Measurements from ENCODE around the gene PRTFDC1.

The PRTFDC1 gene

GRCh38 chr10:24824536-24824935 lies 127.9 kb downstream of the PRTFDC1 start:
- Histone ChIP-seq H3K27ac (ENCODE audit: low read depth, low read length) (no peak overlapping the region), H3K9me3 (ENCODE audit: low read length) (no peaks in the 10 kb centered on the region), H3K4me3 (ENCODE audit: low read depth in 1 of 2, low read length in 2 of 2) (no peak overlapping the region), H3K4me1 (ENCODE audit: insufficient read depth, low read length) (no peaks in the 10 kb centered on the region), H3K9ac (ENCODE audit: low read length) (no peak overlapping the region), H3K27me3 (ENCODE audit: control insufficient read depth in 1 of 2, insufficient read depth in 2 of 2, low read length in 2 of 2) (no peaks in the 10 kb centered on the region), H3K36me3 (ENCODE audit: insufficient read depth, low read length) (no peaks in the 10 kb centered on the region)

- H3K27me3 ChIP-seq (ENCODE audit: control insufficient read depth in 1 of 2, insufficient read depth in 2 of 2, low read length in 2 of 2) = no peaks in the 10 kb centered on the region
- no peaks in the 10 kb centered on the region for H3K36me3 ChIP-seq (ENCODE audit: insufficient read depth, low read length)
- no peak overlapping the region for H3K27ac ChIP-seq (ENCODE audit: low read depth, low read length)
- H3K4me1 ChIP-seq (ENCODE audit: insufficient read depth, low read length) = no peaks in the 10 kb centered on the region
- H3K9ac ChIP-seq (ENCODE audit: low read length) = no peak overlapping the region
- no peak overlapping the region for H3K4me3 ChIP-seq (ENCODE audit: low read depth in 1 of 2, low read length in 2 of 2)
- no peaks in the 10 kb centered on the region for H3K9me3 ChIP-seq (ENCODE audit: low read length)
These were observed 128.3 kb downstream of the PRTFDC1 start for GRCh38 chr10:24824124-24824523.

GRCh38 chr10:24822590-24822989 lies 129.8 kb downstream of the PRTFDC1 start:
- H3K9ac ChIP-seq (ENCODE audit: low read length) = no peak overlapping the region
- no peaks in the 10 kb centered on the region for H3K9me3 ChIP-seq (ENCODE audit: low read length)
- H3K4me1 ChIP-seq (ENCODE audit: insufficient read depth, low read length) = no peaks in the 10 kb centered on the region
- H3K36me3 ChIP-seq (ENCODE audit: insufficient read depth, low read length) = no peaks in the 10 kb centered on the region
- H3K27me3 ChIP-seq (ENCODE audit: control insufficient read depth in 1 of 2, insufficient read depth in 2 of 2, low read length in 2 of 2) = no peaks in the 10 kb centered on the region
- H3K4me3 ChIP-seq (ENCODE audit: low read depth in 1 of 2, low read length in 2 of 2) = no peak overlapping the region
- H3K27ac ChIP-seq (ENCODE audit: low read depth, low read length) = no peak overlapping the region

- no peaks in the 10 kb centered on the region for H3K9me3 ChIP-seq (ENCODE audit: low read length)
- no peak overlapping the region for H3K9ac ChIP-seq (ENCODE audit: low read length)
- no peak overlapping the region for H3K27ac ChIP-seq (ENCODE audit: low read depth, low read length)
- no peaks in the 10 kb centered on the region for H3K4me1 ChIP-seq (ENCODE audit: insufficient read depth, low read length)
- no peaks in the 10 kb centered on the region for H3K27me3 ChIP-seq (ENCODE audit: control insufficient read depth in 1 of 2, insufficient read depth in 2 of 2, low read length in 2 of 2)
- no peaks in the 10 kb centered on the region for H3K36me3 ChIP-seq (ENCODE audit: insufficient read depth, low read length)
- no peak overlapping the region for H3K4me3 ChIP-seq (ENCODE audit: low read depth in 1 of 2, low read length in 2 of 2)
These were observed 130.4 kb downstream of the PRTFDC1 start for GRCh38 chr10:24821986-24822385.

- Histone ChIP-seq H3K4me1 (ENCODE audit: insufficient read depth, low read length) (no peaks in the 10 kb centered on the region), H3K4me3 (ENCODE audit: low read depth in 1 of 2, low read length in 2 of 2) (no peak overlapping the region), H3K36me3 (ENCODE audit: insufficient read depth, low read length) (no peaks in the 10 kb centered on the region), H3K9me3 (ENCODE audit: low read length) (no peaks in the 10 kb centered on the region), H3K27me3 (ENCODE audit: control insufficient read depth in 1 of 2, insufficient read depth in 2 of 2, low read length in 2 of 2) (no peaks in the 10 kb centered on the region), H3K9ac (ENCODE audit: low read length) (no peak overlapping the region), H3K27ac (ENCODE audit: low read depth, low read length) (no peak overlapping the region)
These were observed 135.5 kb downstream of the PRTFDC1 start for GRCh38 chr10:24816868-24817396.

- H3K27me3 ChIP-seq (ENCODE audit: control insufficient read depth in 1 of 2, insufficient read depth in 2 of 2, low read length in 2 of 2) = no peaks in the 10 kb centered on the region
- no peaks in the 10 kb centered on the region for H3K4me1 ChIP-seq (ENCODE audit: insufficient read depth, low read length)
- H3K27ac ChIP-seq (ENCODE audit: low read depth, low read length) = no peak overlapping the region
- no peak overlapping the region for H3K9ac ChIP-seq (ENCODE audit: low read length)
- no peaks in the 10 kb centered on the region for H3K9me3 ChIP-seq (ENCODE audit: low read length)
- H3K4me3 ChIP-seq (ENCODE audit: low read depth in 1 of 2, low read length in 2 of 2) = no peak overlapping the region
- H3K36me3 ChIP-seq (ENCODE audit: insufficient read depth, low read length) = no peaks in the 10 kb centered on the region
These were observed 137.7 kb downstream of the PRTFDC1 start for GRCh38 chr10:24814568-24815313.

GRCh38 chr10:24813856-24814255 lies 138.6 kb downstream of the PRTFDC1 start:
- Histone ChIP-seq H3K4me3 (ENCODE audit: low read depth in 1 of 2, low read length in 2 of 2) (no peak overlapping the region), H3K27ac (ENCODE audit: low read depth, low read length) (no peak overlapping the region), H3K36me3 (ENCODE audit: insufficient read depth, low read length) (no peaks in the 10 kb centered on the region), H3K4me1 (ENCODE audit: insufficient read depth, low read length) (no peaks in the 10 kb centered on the region), H3K9ac (ENCODE audit: low read length) (no peak overlapping the region), H3K27me3 (ENCODE audit: control insufficient read depth in 1 of 2, insufficient read depth in 2 of 2, low read length in 2 of 2) (no peaks in the 10 kb centered on the region), H3K9me3 (ENCODE audit: low read length) (no peaks in the 10 kb centered on the region)

- H3K9me3 ChIP-seq (ENCODE audit: low read length) = no peaks in the 10 kb centered on the region
- no peaks in the 10 kb centered on the region for H3K4me1 ChIP-seq (ENCODE audit: insufficient read depth, low read length)
- no peaks in the 10 kb centered on the region for H3K36me3 ChIP-seq (ENCODE audit: insufficient read depth, low read length)
- no peak overlapping the region for H3K9ac ChIP-seq (ENCODE audit: low read length)
- H3K4me3 ChIP-seq (ENCODE audit: low read depth in 1 of 2, low read length in 2 of 2) = no peak overlapping the region
- no peak overlapping the region for H3K27ac ChIP-seq (ENCODE audit: low read depth, low read length)
- no peaks in the 10 kb centered on the region for H3K27me3 ChIP-seq (ENCODE audit: control insufficient read depth in 1 of 2, insufficient read depth in 2 of 2, low read length in 2 of 2)
These were observed 146.1 kb downstream of the PRTFDC1 start for GRCh38 chr10:24806262-24806661.

GRCh38 chr10:24804956-24805355 lies 147.4 kb downstream of the PRTFDC1 start:
- no peaks in the 10 kb centered on the region for H3K27me3 ChIP-seq (ENCODE audit: control insufficient read depth in 1 of 2, insufficient read depth in 2 of 2, low read length in 2 of 2)
- H3K27ac ChIP-seq (ENCODE audit: low read depth, low read length) = no peak overlapping the region
- H3K36me3 ChIP-seq (ENCODE audit: insufficient read depth, low read length) = no peaks in the 10 kb centered on the region
- H3K4me3 ChIP-seq (ENCODE audit: low read depth in 1 of 2, low read length in 2 of 2) = no peak overlapping the region
- no peak overlapping the region for H3K9ac ChIP-seq (ENCODE audit: low read length)
- no peaks in the 10 kb centered on the region for H3K4me1 ChIP-seq (ENCODE audit: insufficient read depth, low read length)
- no peaks in the 10 kb centered on the region for H3K9me3 ChIP-seq (ENCODE audit: low read length)

- H3K27ac ChIP-seq (ENCODE audit: low read depth, low read length) = no peak overlapping the region
- no peak overlapping the region for H3K9ac ChIP-seq (ENCODE audit: low read length)
- no peaks in the 10 kb centered on the region for H3K4me1 ChIP-seq (ENCODE audit: insufficient read depth, low read length)
- H3K4me3 ChIP-seq (ENCODE audit: low read depth in 1 of 2, low read length in 2 of 2) = no peak overlapping the region
- no peaks in the 10 kb centered on the region for H3K27me3 ChIP-seq (ENCODE audit: control insufficient read depth in 1 of 2, insufficient read depth in 2 of 2, low read length in 2 of 2)
- no peaks in the 10 kb centered on the region for H3K9me3 ChIP-seq (ENCODE audit: low read length)
- H3K36me3 ChIP-seq (ENCODE audit: insufficient read depth, low read length) = no peaks in the 10 kb centered on the region
These were observed 148.0 kb downstream of the PRTFDC1 start for GRCh38 chr10:24804392-24804791.

- Histone ChIP-seq H3K27ac (ENCODE audit: low read depth, low read length) (no peak overlapping the region), H3K4me3 (ENCODE audit: low read depth in 1 of 2, low read length in 2 of 2) (no peak overlapping the region), H3K36me3 (ENCODE audit: insufficient read depth, low read length) (no peaks in the 10 kb centered on the region), H3K9ac (ENCODE audit: low read length) (no peak overlapping the region), H3K4me1 (ENCODE audit: insufficient read depth, low read length) (no peaks in the 10 kb centered on the region), H3K9me3 (ENCODE audit: low read length) (no peaks in the 10 kb centered on the region), H3K27me3 (ENCODE audit: control insufficient read depth in 1 of 2, insufficient read depth in 2 of 2, low read length in 2 of 2) (no peaks in the 10 kb centered on the region)
These were observed 150.0 kb downstream of the PRTFDC1 start for GRCh38 chr10:24802378-24802777.

GRCh38 chr10:24800861-24801260 lies 151.5 kb downstream of the PRTFDC1 start:
- H3K9me3 ChIP-seq (ENCODE audit: low read length) = no peaks in the 10 kb centered on the region
- H3K4me1 ChIP-seq (ENCODE audit: insufficient read depth, low read length) = no peaks in the 10 kb centered on the region
- H3K27ac ChIP-seq (ENCODE audit: low read depth, low read length) = no peak overlapping the region
- H3K27me3 ChIP-seq (ENCODE audit: control insufficient read depth in 1 of 2, insufficient read depth in 2 of 2, low read length in 2 of 2) = no peaks in the 10 kb centered on the region
- no peak overlapping the region for H3K9ac ChIP-seq (ENCODE audit: low read length)
- no peaks in the 10 kb centered on the region for H3K36me3 ChIP-seq (ENCODE audit: insufficient read depth, low read length)
- H3K4me3 ChIP-seq (ENCODE audit: low read depth in 1 of 2, low read length in 2 of 2) = no peak overlapping the region

Measured in muscle layer of colon (tissue), 2 donors.